Prostate gland (tissue), 2 donors: ENCODE data around the gene KLHL2. TPM values are rescaled to one million over a fixed set of nuclear protein-coding genes. Genes with fewer than 3 reads are reported as not detected.

Experiments used
- DNase-seq: peaks from one replicate; pipeline ENCODE4 v3.0.0-alpha.2; 2019; ENCODE audit warnings: low spot score
- H3K27ac ChIP-seq, 2 donors: fragments of 200-600 bp; sonication (generic); 2 replicates each; pipeline ENCODE4 v1.5.1; 2017 to 2019
- H3K27me3 ChIP-seq: fragments of 200-600 bp; sonication (generic); replicated peaks from 2 replicates; pipeline ENCODE4 v1.5.1; 2019; ENCODE audit not compliant: insufficient read depth
- H3K36me3 ChIP-seq, 2 donors: fragments of 200-600 bp; sonication (generic); 1 replicate in 1 of 2; 2 replicates in 1 of 2; pipeline versions ENCODE4 v1.5.1 to v1.8.1; 2017 to 2019
- H3K4me1 ChIP-seq: fragments of 200-600 bp; sonication (generic); replicated peaks from 2 replicates; pipeline ENCODE4 v1.5.1; 2019
- H3K4me3 ChIP-seq, 2 donors: fragments of 200-600 bp; sonication (generic); 2 replicates each; pipeline ENCODE4 v1.5.1; 2017 to 2019
- H3K9me3 ChIP-seq: fragments of 200-600 bp; sonication (generic); 2 replicates; pipeline ENCODE4 v1.5.1; 2017
- POLR2A ChIP-seq: fragments of 450-650 bp; IDR thresholded peaks from one replicate; pipeline ENCODE4 v1.6.1; 2016; ENCODE audit warnings: antibody characterized with exemption, mild to moderate bottlenecking
- POLR2AphosphoS5 ChIP-seq: sonication (generic); formaldehyde crosslinking; IDR thresholded peaks from one replicate; pipeline ENCODE4 v1.6.1; 2017; ENCODE audit warnings: antibody characterized with exemption
- WGBS: methylation state at CpG from one replicate; pipeline ENCODE4 v1.1.5; 2018; 5-methylcytosine and 5-hydroxymethylcytosine counted together
- intact Hi-C: fragments of 100-400 bp; cut with DNase I; formaldehyde crosslinking; loops from one replicate; pipeline ENCODE4 v1.14.2; 2022
- total RNA-seq, 2 donors: library from RNA; depleted of rRNA; stranded (reverse); fragments of >200 nt; gene quantifications; one replicate each; pipeline ENCODE4 v1.1.0, GENCODE V29; 2016
- TF ChIP-seq, protein P1 (sequence below), 4 experiments: fragments of 200-600 bp in 2 of 4; fragments of 450-650 bp in 2 of 4; sonication (generic) in 2 of 4; IDR thresholded peaks; 1 replicate in 3 of 4; 2 replicates in 1 of 4; pipeline ENCODE4 v1.5.1; 2016 to 2019; ENCODE audit warnings: antibody characterized with exemption in 4 of 4, mild to moderate bottlenecking in 2 of 4, moderate library complexity in 2 of 4

Gene KLHL2
- total RNA-seq, 2 donors from 2014 or later: 20.4 to 22.2 TPM

DNA sequence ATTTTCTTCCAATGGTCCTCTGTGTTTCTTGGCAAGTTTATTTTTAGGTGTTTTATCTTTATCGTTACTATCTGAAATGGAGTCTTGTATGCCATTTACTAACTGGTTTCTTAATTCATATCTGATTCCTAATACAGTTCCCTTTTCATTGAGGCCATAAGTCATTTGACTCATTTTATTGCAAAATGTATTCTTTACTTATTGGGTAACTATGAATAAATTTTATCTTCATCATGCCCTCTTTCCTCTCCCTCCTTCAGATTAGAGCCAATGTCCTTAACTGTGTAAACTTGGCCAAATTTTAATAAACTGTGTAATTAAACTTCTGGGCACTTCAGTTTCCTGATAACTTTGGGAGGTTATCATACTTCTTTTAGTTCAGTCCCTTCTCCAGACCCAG is 100.8 kb downstream of the KLHL2 start:
- intact Hi-C loops: no loop called here
- H3K27me3 ChIP-seq: no peaks in the 10 kb centered on the region
- no peak overlapping the region for H3K27ac ChIP-seq
- no peak for DNase-seq
- WGBS: 42% methylated on average over 1 of the region's 1 CpG
- no peaks in the 10 kb centered on the region for H3K4me1 ChIP-seq
- H3K4me3 ChIP-seq: no peak overlapping the region
- TF ChIP-seq POLR2A (no peak), POLR2AphosphoS5 (no peak)
- TF ChIP-seq, protein P1, sequence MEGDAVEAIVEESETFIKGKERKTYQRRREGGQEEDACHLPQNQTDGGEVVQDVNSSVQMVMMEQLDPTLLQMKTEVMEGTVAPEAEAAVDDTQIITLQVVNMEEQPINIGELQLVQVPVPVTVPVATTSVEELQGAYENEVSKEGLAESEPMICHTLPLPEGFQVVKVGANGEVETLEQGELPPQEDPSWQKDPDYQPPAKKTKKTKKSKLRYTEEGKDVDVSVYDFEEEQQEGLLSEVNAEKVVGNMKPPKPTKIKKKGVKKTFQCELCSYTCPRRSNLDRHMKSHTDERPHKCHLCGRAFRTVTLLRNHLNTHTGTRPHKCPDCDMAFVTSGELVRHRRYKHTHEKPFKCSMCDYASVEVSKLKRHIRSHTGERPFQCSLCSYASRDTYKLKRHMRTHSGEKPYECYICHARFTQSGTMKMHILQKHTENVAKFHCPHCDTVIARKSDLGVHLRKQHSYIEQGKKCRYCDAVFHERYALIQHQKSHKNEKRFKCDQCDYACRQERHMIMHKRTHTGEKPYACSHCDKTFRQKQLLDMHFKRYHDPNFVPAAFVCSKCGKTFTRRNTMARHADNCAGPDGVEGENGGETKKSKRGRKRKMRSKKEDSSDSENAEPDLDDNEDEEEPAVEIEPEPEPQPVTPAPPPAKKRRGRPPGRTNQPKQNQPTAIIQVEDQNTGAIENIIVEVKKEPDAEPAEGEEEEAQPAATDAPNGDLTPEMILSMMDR (IDR thresholded peaks at IDR 0.05): no peak
- no peaks in the 10 kb centered on the region for H3K36me3 ChIP-seq
- H3K9me3 ChIP-seq: no peaks in the 10 kb centered on the region

DNA sequence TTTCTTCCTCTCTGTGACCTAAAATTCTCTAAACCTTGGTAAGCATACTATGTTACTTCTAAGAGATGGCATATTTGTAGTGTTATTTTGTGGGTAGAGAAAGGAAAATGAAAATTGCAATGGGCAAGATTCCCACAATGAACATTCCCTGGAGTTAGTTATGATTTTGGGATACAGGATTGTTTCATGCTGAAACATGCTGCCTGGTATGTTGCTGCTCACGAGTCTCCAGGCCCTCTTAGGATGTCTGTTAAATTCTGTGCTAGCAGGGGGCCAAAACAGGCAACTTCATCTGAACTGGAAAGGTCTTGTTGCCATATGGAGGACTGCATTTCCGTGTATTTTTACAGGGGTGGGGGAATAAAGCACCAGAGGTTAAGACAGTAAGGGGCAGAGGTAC is 101.2 kb downstream of the KLHL2 start:
- no peak for DNase-seq
- no peak overlapping the region for H3K4me3 ChIP-seq
- H3K9me3 ChIP-seq: no peaks in the 10 kb centered on the region
- TF ChIP-seq POLR2AphosphoS5 (no peak), POLR2A (no peak)
- TF ChIP-seq, protein P1 (IDR thresholded peaks at IDR 0.05): no peak
- no peaks in the 10 kb centered on the region for H3K4me1 ChIP-seq
- H3K36me3 ChIP-seq: no peaks in the 10 kb centered on the region
- intact Hi-C loops: no loop called here
- H3K27me3 ChIP-seq: no peaks in the 10 kb centered on the region
- 48% methylated on average over 2 of the region's 2 CpGs for WGBS
- H3K27ac ChIP-seq: peak overlapping the region in 1 of 2 donors; percentile 12

GRCh38 chr4:165309456-165309855 is 102.1 kb downstream of the KLHL2 start:
- H3K36me3 ChIP-seq: no peaks in the 10 kb centered on the region

GRCh38 chr4:165312506-165312905 is 105.1 kb downstream of the KLHL2 start:
- no peak overlapping the region for H3K4me3 ChIP-seq
- no peaks in the 10 kb centered on the region for H3K36me3 ChIP-seq
- H3K27me3 ChIP-seq: no peaks in the 10 kb centered on the region
- no peaks in the 10 kb centered on the region for H3K4me1 ChIP-seq
- no peak for TF ChIP-seq POLR2A
- TF ChIP-seq, protein P1 (IDR thresholded peaks at IDR 0.05): no peak
- TF ChIP-seq POLR2AphosphoS5: no peak
- WGBS: 63% methylated on average over 2 of the region's 2 CpGs
- intact Hi-C loops: no loop called here
- no peaks in the 10 kb centered on the region for H3K9me3 ChIP-seq
- no peak overlapping the region for H3K27ac ChIP-seq
- DNase-seq: no peak

More at GRCh38 chr4:165309456-165309855, 102.1 kb downstream of the KLHL2 start:
- TF ChIP-seq POLR2AphosphoS5 (no peak), POLR2A (no peak)
- TF ChIP-seq, protein P1 (IDR thresholded peaks at IDR 0.05): no peak
- WGBS: 97% methylated on average over 4 of the region's 4 CpGs
- H3K27ac ChIP-seq: no peak overlapping the region
- no peak for DNase-seq
- H3K4me1 ChIP-seq: no peaks in the 10 kb centered on the region
- intact Hi-C loops: no loop called here
- no peaks in the 10 kb centered on the region for H3K27me3 ChIP-seq
- H3K9me3 ChIP-seq: no peaks in the 10 kb centered on the region
- H3K4me3 ChIP-seq: no peak overlapping the region

DNA sequence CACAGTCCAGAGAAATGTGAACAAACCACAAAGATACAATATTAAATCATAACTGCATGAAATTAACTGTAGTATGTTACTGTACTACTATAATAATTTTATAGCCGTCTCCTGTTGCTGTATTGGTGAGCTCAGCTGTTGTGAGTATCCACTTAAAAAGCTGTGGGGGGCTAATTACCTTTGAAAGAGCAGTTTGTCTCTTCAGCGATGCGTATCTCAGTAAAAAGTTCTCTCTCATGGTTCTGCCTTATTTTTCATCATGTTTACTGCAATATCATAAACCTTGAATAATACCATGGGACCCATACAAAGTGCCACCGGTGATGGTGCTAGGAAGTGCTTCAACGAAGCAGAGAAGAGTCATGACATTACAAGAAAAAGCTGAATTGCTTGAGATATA is 111.7 kb downstream of the KLHL2 start:
- WGBS: 97% methylated on average over 5 of the region's 5 CpGs
- H3K4me3 ChIP-seq: no peak overlapping the region
- H3K27ac ChIP-seq: no peak overlapping the region
- no peaks in the 10 kb centered on the region for H3K36me3 ChIP-seq
- H3K27me3 ChIP-seq: no peaks in the 10 kb centered on the region
- DNase-seq: no peak
- TF ChIP-seq POLR2AphosphoS5: no peak
- no peak for TF ChIP-seq POLR2A
- TF ChIP-seq, protein P1 (IDR thresholded peaks at IDR 0.05): no peak
- H3K4me1 ChIP-seq: no peaks in the 10 kb centered on the region
- no peaks in the 10 kb centered on the region for H3K9me3 ChIP-seq
- intact Hi-C loops: no loop called here
